HepG2 (cell line): ENCODE data around the gene CAPZB. TPM values are rescaled to one million over a fixed set of nuclear protein-coding genes. Genes with fewer than 3 reads are reported as not detected.

Source experiments
- GABPA ChIP-seq, 2 experiments: IDR thresholded peaks; 2 replicates each; pipeline ENCODE4 v1.6.1; 2011 to 2016; ENCODE audit warnings: low read depth in 2 of 2, low read length in 1 of 2, missing biosample characterization in 1 of 2, missing genetic modification characterization in 1 of 2
- GATAD2A ChIP-seq: IDR thresholded peaks from 2 replicates; pipeline ENCODE4 v1.6.1; 2016
- HCFC1 ChIP-seq: fragments of 150-350 bp; IDR thresholded peaks from 2 replicates; pipeline ENCODE4 v1.6.1; 2014; ENCODE audit warnings: low read depth, low read length
- NCOA1 ChIP-seq: sonication (generic); formaldehyde crosslinking; IDR thresholded peaks from 2 replicates; pipeline ENCODE4 v1.9.0; 2021; ENCODE audit warnings: missing genetic modification reagents
- NFATC3 ChIP-seq: sonication (generic); formaldehyde crosslinking; IDR thresholded peaks from 2 replicates; pipeline ENCODE4 v1.5.1; 2020; ENCODE audit warnings: mild to moderate bottlenecking, missing genetic modification reagents
- SMARCC2 ChIP-seq: fragments of 450-650 bp; IDR thresholded peaks from 2 replicates; pipeline ENCODE4 v1.6.1; 2017; ENCODE audit warnings: antibody characterized with exemption, mild to moderate bottlenecking
- STAG1 ChIP-seq: sonication (generic); formaldehyde crosslinking; IDR thresholded peaks from 2 replicates; pipeline ENCODE4 v1.4.0; 2020; ENCODE audit warnings: missing genetic modification reagents
- THAP7 ChIP-seq: sonication (generic); formaldehyde crosslinking; IDR thresholded peaks from 2 replicates; pipeline ENCODE4 v1.8.1; 2023; ENCODE audit warnings: mild to moderate bottlenecking, missing genetic modification reagents
- ZFP37 ChIP-seq: sonication (generic); formaldehyde crosslinking; IDR thresholded peaks from 2 replicates; pipeline ENCODE4 v1.4.0; 2020; ENCODE audit warnings: missing genetic modification reagents, borderline replicate concordance
- ZNF652 ChIP-seq: IDR thresholded peaks from 2 replicates; pipeline ENCODE4 v1.6.1; 2016; ENCODE audit warnings: low read depth, borderline replicate concordance
- ZNF784 ChIP-seq: sonication (generic); formaldehyde crosslinking; IDR thresholded peaks from 2 replicates; pipeline ENCODE4 v1.5.1; 2020; ENCODE audit warnings: missing genetic modification reagents, mild to moderate bottlenecking, borderline replicate concordance
- ZNF788 ChIP-seq: sonication (generic); formaldehyde crosslinking; IDR thresholded peaks from 2 replicates; pipeline ENCODE4 v1.5.0; 2020; ENCODE audit warnings: mild to moderate bottlenecking, missing genetic modification reagents, borderline replicate concordance
- ZNF879 ChIP-seq: sonication (generic); formaldehyde crosslinking; IDR thresholded peaks from 2 replicates; pipeline ENCODE4 v1.8.1; 2023; ENCODE audit warnings: missing genetic modification reagents
- polyA plus RNA-seq, 8 experiments: library from polyadenylated mRNA; depleted of rRNA in 3 of 8; stranded (reverse) in 7 of 8; unstranded in 1 of 8; fragments of >200 nt; fragmentation: Illumina TruSeq in 4 of 8; extraction: Trizol in 4 of 8; gene quantifications; 2 replicates each; pipeline versions ENCODE4 v1.2.1 to v1.2.3, GENCODE V29; 2011 to 2016; ENCODE audit warnings: low read depth in 4 of 8, missing spikeins in 1 of 8, mixed read lengths in 1 of 8; ENCODE audit not compliant: insufficient read depth in 1 of 8
- total RNA-seq, 5 experiments: library from RNA; depleted of rRNA; stranded (reverse); fragments of >200 nt; fragmentation: Illumina TruSeq; extraction: Trizol; gene quantifications; 2 replicates each; pipeline ENCODE4 v1.2.3, GENCODE V29; 2016; ENCODE audit warnings: low read depth in 1 of 5
- TF ChIP-seq, protein P1 (sequence below): sonication (generic); formaldehyde crosslinking; IDR thresholded peaks from 2 replicates; pipeline ENCODE4 v1.8.1; 2023; ENCODE audit warnings: mild to moderate bottlenecking, inconsistent platforms, moderate library complexity, missing genetic modification reagents, borderline replicate concordance
- TF ChIP-seq, protein P2 (sequence below): sonication (generic); formaldehyde crosslinking; IDR thresholded peaks from 2 replicates; pipeline ENCODE4 v1.5.0; 2020; ENCODE audit warnings: mild to moderate bottlenecking, missing genetic modification reagents
- TF ChIP-seq, protein P3 (sequence below): sonication (generic); formaldehyde crosslinking; IDR thresholded peaks from 2 replicates; pipeline ENCODE4 v1.4.0; 2020; ENCODE audit warnings: missing genetic modification reagents

The CAPZB gene
- total and polyA plus RNA-seq, 2 of the 13 experiments (the other 11 are each of a cell fraction or from before 2014, with no cell fraction given), result 58.9 to 76.9 TPM

GRCh38 chr1:19430121-19431068 lies 54.9 kb downstream of the CAPZB start (continued):
- TF ChIP-seq STAG1 (no peak), HCFC1 (no peak), NCOA1 (no peak), ZNF652 (no peak), THAP7 (CRISPR knock-in tag) (0 out of 2 replicates have a peak, but pooled peaks have one; percentile 32), ZNF879 (no peak), NFATC3 (CRISPR knock-in tag) (no peak), SMARCC2 (no peak), ZFP37 (CRISPR knock-in tag) (no peak), GABPA (IDR thresholded peaks at IDR 0.05; ENCODE audit: low read depth, low read length) (no peak), GABPA (CRISPR knock-in tag; IDR thresholded peaks at IDR 0.05; ENCODE audit: low read depth) (peak; percentile 39; the same call in 1 of the 2 replicates), ZNF784 (CRISPR knock-in tag) (no peak), ZNF788 (no peak), GATAD2A (peak; percentile 62)
- TF ChIP-seq, protein P1, sequence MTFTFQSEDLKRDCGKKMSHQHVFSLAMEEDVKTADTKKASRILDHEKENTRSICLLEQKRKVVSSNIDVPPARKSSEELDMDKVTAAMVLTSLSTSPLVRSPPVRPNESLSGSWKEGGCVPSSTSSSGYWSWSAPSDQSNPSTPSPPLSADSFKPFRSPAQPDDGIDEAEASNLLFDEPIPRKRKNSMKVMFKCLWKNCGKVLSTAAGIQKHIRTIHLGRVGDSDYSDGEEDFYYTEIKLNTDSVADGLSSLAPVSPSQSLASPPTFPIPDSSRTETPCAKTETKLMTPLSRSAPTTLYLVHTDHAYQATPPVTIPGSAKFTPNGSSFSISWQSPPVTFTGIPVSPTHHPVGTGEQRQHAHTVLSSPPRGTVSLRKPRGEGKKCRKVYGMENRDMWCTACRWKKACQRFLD (CRISPR knock-in tag), result no peak
- TF ChIP-seq, protein P2, sequence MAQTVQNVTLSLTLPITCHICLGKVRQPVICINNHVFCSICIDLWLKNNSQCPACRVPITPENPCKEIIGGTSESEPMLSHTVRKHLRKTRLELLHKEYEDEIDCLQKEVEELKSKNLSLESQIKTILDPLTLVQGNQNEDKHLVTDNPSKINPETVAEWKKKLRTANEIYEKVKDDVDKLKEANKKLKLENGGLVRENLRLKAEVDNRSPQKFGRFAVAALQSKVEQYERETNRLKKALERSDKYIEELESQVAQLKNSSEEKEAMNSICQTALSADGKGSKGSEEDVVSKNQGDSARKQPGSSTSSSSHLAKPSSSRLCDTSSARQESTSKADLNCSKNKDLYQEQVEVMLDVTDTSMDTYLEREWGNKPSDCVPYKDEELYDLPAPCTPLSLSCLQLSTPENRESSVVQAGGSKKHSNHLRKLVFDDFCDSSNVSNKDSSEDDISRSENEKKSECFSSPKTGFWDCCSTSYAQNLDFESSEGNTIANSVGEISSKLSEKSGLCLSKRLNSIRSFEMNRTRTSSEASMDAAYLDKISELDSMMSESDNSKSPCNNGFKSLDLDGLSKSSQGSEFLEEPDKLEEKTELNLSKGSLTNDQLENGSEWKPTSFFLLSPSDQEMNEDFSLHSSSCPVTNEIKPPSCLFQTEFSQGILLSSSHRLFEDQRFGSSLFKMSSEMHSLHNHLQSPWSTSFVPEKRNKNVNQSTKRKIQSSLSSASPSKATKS, result no peak
- TF ChIP-seq, protein P3, sequence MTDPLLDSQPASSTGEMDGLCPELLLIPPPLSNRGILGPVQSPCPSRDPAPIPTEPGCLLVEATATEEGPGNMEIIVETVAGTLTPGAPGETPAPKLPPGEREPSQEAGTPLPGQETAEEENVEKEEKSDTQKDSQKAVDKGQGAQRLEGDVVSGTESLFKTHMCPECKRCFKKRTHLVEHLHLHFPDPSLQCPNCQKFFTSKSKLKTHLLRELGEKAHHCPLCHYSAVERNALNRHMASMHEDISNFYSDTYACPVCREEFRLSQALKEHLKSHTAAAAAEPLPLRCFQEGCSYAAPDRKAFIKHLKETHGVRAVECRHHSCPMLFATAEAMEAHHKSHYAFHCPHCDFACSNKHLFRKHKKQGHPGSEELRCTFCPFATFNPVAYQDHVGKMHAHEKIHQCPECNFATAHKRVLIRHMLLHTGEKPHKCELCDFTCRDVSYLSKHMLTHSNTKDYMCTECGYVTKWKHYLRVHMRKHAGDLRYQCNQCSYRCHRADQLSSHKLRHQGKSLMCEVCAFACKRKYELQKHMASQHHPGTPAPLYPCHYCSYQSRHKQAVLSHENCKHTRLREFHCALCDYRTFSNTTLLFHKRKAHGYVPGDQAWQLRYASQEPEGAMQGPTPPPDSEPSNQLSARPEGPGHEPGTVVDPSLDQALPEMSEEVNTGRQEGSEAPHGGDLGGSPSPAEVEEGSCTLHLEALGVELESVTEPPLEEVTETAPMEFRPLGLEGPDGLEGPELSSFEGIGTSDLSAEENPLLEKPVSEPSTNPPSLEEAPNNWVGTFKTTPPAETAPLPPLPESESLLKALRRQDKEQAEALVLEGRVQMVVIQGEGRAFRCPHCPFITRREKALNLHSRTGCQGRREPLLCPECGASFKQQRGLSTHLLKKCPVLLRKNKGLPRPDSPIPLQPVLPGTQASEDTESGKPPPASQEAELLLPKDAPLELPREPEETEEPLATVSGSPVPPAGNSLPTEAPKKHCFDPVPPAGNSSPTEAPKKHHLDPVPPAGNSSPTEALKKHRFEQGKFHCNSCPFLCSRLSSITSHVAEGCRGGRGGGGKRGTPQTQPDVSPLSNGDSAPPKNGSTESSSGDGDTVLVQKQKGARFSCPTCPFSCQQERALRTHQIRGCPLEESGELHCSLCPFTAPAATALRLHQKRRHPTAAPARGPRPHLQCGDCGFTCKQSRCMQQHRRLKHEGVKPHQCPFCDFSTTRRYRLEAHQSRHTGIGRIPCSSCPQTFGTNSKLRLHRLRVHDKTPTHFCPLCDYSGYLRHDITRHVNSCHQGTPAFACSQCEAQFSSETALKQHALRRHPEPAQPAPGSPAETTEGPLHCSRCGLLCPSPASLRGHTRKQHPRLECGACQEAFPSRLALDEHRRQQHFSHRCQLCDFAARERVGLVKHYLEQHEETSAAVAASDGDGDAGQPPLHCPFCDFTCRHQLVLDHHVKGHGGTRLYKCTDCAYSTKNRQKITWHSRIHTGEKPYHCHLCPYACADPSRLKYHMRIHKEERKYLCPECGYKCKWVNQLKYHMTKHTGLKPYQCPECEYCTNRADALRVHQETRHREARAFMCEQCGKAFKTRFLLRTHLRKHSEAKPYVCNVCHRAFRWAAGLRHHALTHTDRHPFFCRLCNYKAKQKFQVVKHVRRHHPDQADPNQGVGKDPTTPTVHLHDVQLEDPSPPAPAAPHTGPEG (CRISPR knock-in tag), result no peak
